Activated CD4-positive, CD25-positive, alpha-beta regulatory T cell treated with anti-CD3 and anti-CD28 coated beads, Interleukin-2, amount 50 U/mL, for 16 hours (primary cell): Measurements from ENCODE around the gene TGFB1I1.
"Not testable (repeated sequence)": the region's sequence is repeated elsewhere in the genome, so short reads cannot be mapped to it uniquely, and the experiment has no call there.

ENCODE experiments used
- DNase-seq: peaks from one replicate; pipeline ENCODE4 v3.0.0-alpha.2; 2020; ENCODE audit warnings: low read depth, low spot score

The TGFB1I1 gene

GRCh38 chr16:31471241-31471874 is 594 bp upstream of the TGFB1I1 start:
- DNase-seq, result no peak

GRCh38 chr16:31472709-31473203 is 804 bp downstream of the TGFB1I1 start:
- no peak for DNase-seq

GRCh38 chr16:31473264-31473984 is 1.5 kb downstream of the TGFB1I1 start:
- no peak for DNase-seq

GRCh38 chr16:31474173-31474714 is 2.3 kb downstream of the TGFB1I1 start:
- no peak for DNase-seq

GRCh38 chr16:31474773-31475738 is 3.1 kb downstream of the TGFB1I1 start:
- no peak for DNase-seq

- DNase-seq, result no peak
These were observed 4.0 kb downstream of the TGFB1I1 start for GRCh38 chr16:31475946-31476302.

GRCh38 chr16:31476303-31477219 is 4.6 kb downstream of the TGFB1I1 start:
- peak; percentile 63 for DNase-seq

- no peak for DNase-seq
These were observed 5.6 kb downstream of the TGFB1I1 start for GRCh38 chr16:31477220-31478216.

GRCh38 chr16:31478956-31479355 is 7.0 kb downstream of the TGFB1I1 start:
- no peak for DNase-seq

GRCh38 chr16:31479751-31480150 is 7.8 kb downstream of the TGFB1I1 start:
- no peak for DNase-seq

- no peak for DNase-seq
These were observed 9.0 kb downstream of the TGFB1I1 start for GRCh38 chr16:31480851-31481536.

- DNase-seq, result no peak
These were observed 11.1 kb downstream of the TGFB1I1 start, which contains the start of gene SLC5A2 for GRCh38 chr16:31483081-31483480. SLC5A2 (plus strand) TSS chr16:31483123; CDS start chr16:31483137, 14 bp downstream.

GRCh38 chr16:31484048-31484447 is 12.1 kb downstream of the TGFB1I1 start:
- DNase-seq, result not testable (repeated sequence)

- no peak for DNase-seq
These were observed 12.7 kb downstream of the TGFB1I1 start for GRCh38 chr16:31484491-31485171.

- DNase-seq, result no peak
These were observed 13.6 kb downstream of the TGFB1I1 start for GRCh38 chr16:31485571-31485970.

- DNase-seq, result no peak
These were observed 14.1 kb downstream of the TGFB1I1 start for GRCh38 chr16:31486045-31486444.

- no peak for DNase-seq
These were observed 15.2 kb downstream of the TGFB1I1 start for GRCh38 chr16:31487071-31487719.
